ENCODE results near the gene HMGXB4.

The HMGXB4 gene

DNA sequence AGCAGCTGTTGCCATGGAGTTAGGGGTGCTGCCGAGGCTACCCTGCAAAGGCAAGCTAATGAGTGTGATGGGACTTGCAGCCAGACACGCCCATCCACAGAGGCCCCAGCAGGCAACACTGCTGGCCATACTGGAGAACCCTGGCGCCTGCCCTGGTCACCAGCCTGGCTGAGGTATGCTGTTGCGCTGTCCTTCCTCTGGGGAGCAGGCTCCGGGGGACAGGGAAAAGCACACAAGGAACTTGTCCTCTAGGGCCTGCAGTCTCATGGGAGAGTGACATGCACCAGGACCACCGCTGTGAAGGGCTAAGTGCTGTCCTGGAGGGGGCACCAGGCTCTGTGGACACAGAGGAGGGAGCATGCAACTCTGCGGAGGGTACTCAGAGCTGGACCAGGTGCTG, 78.2 kb downstream of the HMGXB4 start:
- DNase-seq (ENCODE audit: low read depth): no peak
- TF ChIP-seq, protein P1, sequence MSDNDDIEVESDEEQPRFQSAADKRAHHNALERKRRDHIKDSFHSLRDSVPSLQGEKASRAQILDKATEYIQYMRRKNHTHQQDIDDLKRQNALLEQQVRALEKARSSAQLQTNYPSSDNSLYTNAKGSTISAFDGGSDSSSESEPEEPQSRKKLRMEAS (IDR thresholded peaks at IDR 0.05; ENCODE audit: low read depth, low read length): no peak
- TF ChIP-seq MYC (IDR thresholded peaks at IDR 0.05; ENCODE audit: low read depth, low read length): no peak
- TF ChIP-seq POLR2A (IDR thresholded peaks at IDR 0.05; ENCODE audit: extremely low read depth, insufficient read length): no peak
- TF ChIP-seq, protein P2, sequence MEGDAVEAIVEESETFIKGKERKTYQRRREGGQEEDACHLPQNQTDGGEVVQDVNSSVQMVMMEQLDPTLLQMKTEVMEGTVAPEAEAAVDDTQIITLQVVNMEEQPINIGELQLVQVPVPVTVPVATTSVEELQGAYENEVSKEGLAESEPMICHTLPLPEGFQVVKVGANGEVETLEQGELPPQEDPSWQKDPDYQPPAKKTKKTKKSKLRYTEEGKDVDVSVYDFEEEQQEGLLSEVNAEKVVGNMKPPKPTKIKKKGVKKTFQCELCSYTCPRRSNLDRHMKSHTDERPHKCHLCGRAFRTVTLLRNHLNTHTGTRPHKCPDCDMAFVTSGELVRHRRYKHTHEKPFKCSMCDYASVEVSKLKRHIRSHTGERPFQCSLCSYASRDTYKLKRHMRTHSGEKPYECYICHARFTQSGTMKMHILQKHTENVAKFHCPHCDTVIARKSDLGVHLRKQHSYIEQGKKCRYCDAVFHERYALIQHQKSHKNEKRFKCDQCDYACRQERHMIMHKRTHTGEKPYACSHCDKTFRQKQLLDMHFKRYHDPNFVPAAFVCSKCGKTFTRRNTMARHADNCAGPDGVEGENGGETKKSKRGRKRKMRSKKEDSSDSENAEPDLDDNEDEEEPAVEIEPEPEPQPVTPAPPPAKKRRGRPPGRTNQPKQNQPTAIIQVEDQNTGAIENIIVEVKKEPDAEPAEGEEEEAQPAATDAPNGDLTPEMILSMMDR (IDR thresholded peaks at IDR 0.05; ENCODE audit: low read depth, low read length): no peak
- H3K4me3 ChIP-seq (ENCODE audit: low read depth, low read length): no peak overlapping the region

DNA sequence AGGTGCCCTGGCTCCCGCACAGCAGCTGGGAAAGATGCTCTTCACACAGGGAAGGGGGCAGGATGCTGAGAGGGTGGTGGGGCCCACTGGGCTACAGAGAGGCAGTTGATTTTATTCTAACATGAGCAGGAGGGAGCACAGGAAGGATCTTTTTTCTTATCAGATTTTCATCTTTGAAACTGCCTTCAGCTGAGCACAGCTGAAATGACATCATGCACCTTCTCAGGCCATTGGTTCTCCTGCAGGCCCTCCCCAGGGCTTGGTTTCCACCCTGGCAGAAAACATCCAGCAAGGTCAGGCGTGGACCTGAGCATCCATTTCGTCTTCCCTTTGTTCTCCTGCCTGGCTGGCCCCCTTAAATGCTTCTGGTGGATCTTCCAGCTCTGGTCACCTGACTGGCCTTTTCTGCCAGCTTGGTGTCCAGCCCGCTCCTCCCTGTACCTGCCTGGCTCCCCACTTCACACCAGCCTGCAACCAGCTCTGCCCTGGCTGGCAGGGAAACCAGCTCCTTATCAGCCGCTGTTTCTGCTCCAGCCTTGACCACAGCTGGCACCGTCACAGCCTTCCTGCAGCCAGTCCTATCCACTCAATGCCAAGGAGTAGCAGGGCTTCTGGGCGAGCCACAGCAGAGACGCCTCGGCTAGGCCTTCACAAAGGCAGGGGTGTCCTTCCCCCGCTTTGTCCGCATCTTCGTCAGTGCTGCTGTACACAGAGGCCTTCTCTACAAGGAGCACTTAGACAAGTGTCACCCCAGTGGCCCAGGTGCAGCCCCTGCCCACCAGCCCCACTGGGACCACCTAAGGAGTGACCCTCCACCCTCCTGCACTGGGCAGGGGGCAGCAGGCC, 78.9 kb downstream of the HMGXB4 start:
- no peak for DNase-seq (ENCODE audit: low read depth)
- TF ChIP-seq, protein P1 (IDR thresholded peaks at IDR 0.05; ENCODE audit: low read depth, low read length): no peak
- TF ChIP-seq MYC (IDR thresholded peaks at IDR 0.05; ENCODE audit: low read depth, low read length) (no peak), POLR2A (IDR thresholded peaks at IDR 0.05; ENCODE audit: extremely low read depth, insufficient read length) (no peak)
- TF ChIP-seq, protein P2 (IDR thresholded peaks at IDR 0.05; ENCODE audit: low read depth, low read length): no peak

DNA sequence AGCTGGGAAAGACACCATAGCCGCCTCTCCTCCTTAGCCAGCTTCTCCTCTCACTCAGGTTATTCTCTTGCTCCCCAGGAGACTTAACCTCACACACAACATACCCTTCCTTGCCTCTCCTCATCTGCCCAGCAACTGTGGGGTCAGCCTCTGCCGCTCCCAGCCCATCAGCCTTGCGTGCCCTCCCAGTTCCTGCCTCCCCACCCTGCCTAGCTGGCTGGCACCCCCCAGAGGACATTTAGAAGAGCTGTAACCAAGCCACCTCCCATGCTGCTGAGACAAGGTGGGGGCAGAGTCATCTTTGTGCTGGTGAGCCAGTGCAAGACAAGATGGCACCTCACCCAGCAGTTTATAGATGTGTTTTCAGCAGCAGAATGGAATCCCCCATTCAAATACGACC, 80.6 kb downstream of the HMGXB4 start:
- DNase-seq (ENCODE audit: low read depth): peak; percentile 64
- H3K4me3 ChIP-seq (ENCODE audit: low read depth, low read length): no peak overlapping the region
- TF ChIP-seq MYC (IDR thresholded peaks at IDR 0.05; ENCODE audit: low read depth, low read length): no peak
- TF ChIP-seq, protein P2 (IDR thresholded peaks at IDR 0.05; ENCODE audit: low read depth, low read length): peak; percentile 27
- TF ChIP-seq, protein P1 (IDR thresholded peaks at IDR 0.05; ENCODE audit: low read depth, low read length): no peak
- TF ChIP-seq POLR2A (IDR thresholded peaks at IDR 0.05; ENCODE audit: extremely low read depth, insufficient read length): no peak

More for the DNA sequence above, 78.9 kb downstream of the HMGXB4 start:
- no peak overlapping the region for H3K4me3 ChIP-seq (ENCODE audit: low read depth, low read length)

DNA sequence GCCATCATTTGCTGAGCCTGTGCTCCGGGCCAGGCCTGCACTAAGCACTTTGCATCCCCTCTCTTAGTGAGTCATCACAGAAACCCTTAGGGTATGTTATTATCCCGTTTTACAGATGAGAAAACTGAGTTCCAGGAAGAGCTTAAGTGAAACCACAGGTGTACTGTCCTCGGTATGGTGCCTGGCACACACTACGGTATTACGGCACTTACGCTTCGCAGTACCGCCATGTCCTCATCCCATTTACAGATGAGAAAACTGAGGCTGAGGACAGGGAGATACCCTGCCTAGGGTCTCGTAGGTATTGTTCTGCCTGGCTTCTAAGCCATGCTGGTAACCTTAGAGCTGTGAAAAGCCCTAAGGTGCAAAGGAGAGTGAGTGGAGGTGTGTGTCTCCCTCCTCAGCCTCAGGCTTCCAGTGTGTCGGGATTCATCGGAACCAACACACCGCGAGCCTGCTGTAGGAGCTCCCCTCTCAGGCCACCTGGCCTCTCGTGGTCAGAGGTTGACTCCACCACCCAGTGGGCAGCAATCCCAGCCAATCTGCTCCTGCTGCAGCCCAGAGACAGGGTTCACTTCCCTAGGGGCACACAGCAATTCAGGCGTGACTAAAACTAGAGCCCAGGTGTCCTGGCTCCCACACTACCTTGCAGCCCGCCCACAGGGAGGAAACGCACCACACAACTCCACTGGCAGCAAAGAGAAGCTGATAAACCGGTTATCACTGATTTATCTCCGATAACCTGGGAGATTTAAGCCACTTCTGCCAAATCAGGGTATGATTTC, 84.0 kb downstream of the HMGXB4 start:
- TF ChIP-seq POLR2A (IDR thresholded peaks at IDR 0.05; ENCODE audit: extremely low read depth, insufficient read length) (no peak), MYC (IDR thresholded peaks at IDR 0.05; ENCODE audit: low read depth, low read length) (no peak)
- TF ChIP-seq, protein P1 (IDR thresholded peaks at IDR 0.05; ENCODE audit: low read depth, low read length): no peak
- TF ChIP-seq, protein P2 (IDR thresholded peaks at IDR 0.05; ENCODE audit: low read depth, low read length): no peak

DNA sequence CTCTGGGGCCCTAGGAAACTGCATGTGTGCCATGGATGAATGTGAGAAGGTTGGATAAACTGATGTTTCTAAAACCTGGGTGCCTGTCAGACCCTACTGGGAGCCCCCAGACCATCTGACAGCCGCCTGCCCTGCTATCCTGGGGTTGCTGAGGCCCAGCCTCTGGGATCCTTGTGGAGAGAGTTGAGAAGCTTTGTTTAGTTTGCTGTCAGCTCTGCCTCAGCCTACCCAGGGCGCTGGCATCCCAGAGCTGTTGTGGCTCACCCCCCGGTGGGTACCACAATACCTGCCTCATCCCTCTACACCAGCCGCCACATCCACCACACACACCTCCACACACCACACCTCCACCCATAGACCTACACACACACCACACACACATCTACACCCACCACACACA, 85.1 kb downstream of the HMGXB4 start:
- TF ChIP-seq POLR2A (IDR thresholded peaks at IDR 0.05; ENCODE audit: extremely low read depth, insufficient read length): no peak
- no peak for TF ChIP-seq MYC (IDR thresholded peaks at IDR 0.05; ENCODE audit: low read depth, low read length)
- TF ChIP-seq, protein P1 (IDR thresholded peaks at IDR 0.05; ENCODE audit: low read depth, low read length): no peak
- TF ChIP-seq, protein P2 (IDR thresholded peaks at IDR 0.05; ENCODE audit: low read depth, low read length): no peak
- no peak for DNase-seq (ENCODE audit: low read depth)
- H3K4me3 ChIP-seq (ENCODE audit: low read depth, low read length): no peak overlapping the region

More for the DNA sequence above, 84.0 kb downstream of the HMGXB4 start:
- DNase-seq (ENCODE audit: low read depth): no peak
- no peak overlapping the region for H3K4me3 ChIP-seq (ENCODE audit: low read depth, low read length)

All from NB4 (cell line).